Testis (tissue), 2 donors: ENCODE measurements around the gene SOX14.

Source experiments
- POLR2A ChIP-seq: fragments of 450-650 bp; IDR thresholded peaks from one replicate; pipeline ENCODE4 v1.6.1; 2017; ENCODE audit warnings: antibody characterized with exemption, mild to moderate bottlenecking, moderate library complexity
- TF ChIP-seq, protein P1 (sequence below), 3 experiments: fragments of 450-650 bp in 2 of 3; fragments of 200-600 bp in 1 of 3; sonication (generic) in 1 of 3; IDR thresholded peaks; one replicate each; pipeline ENCODE4 v1.5.1; 2016 to 2019; ENCODE audit warnings: antibody characterized with exemption in 3 of 3, mild to moderate bottlenecking in 2 of 3, moderate library complexity in 1 of 3

DNA sequence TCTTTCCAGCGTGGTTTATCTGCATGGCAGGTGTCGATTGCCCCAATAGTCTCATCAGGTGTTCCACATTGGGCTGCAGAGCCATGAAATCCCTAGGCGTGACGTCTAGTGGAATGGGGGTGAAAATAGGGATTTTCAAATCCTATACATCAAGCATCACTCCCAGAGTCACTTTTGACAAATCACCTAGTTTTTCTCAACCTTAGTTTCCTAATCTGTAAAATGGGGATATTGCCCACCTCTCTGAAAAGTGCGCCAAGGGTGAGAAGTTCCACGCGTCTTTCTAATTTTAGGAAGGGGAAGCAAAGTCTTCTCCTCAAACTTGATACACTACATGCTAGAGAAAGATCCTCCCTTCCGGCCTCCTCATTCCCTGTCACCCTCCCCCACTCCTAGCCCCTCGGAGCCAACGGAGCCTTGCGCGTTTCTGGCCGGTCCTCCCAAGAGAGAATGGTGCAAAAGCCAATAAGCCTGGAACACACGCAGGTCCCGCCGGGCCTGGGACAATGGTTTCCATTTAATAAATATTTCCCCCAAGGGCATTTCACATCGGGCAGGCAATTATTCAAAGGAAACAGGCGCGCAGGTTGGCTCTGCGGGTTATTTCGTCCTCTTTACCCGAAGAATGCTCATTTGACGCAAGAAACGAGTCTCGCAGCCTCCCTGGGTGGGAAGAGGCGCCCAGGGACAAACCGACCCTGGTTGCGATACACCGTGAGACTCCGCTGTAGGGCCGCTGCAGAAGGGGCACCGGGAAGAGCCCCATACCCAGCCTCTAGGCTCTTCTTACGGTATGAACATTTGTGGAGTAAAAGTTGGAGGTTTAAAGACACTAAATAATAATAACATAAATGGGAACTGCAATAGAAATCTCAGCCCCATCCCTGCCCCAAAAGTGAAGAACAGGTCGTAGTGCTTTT lies 1.2 kb upstream of the SOX14 start:
- TF ChIP-seq POLR2A, result no peak
- TF ChIP-seq, protein P1, sequence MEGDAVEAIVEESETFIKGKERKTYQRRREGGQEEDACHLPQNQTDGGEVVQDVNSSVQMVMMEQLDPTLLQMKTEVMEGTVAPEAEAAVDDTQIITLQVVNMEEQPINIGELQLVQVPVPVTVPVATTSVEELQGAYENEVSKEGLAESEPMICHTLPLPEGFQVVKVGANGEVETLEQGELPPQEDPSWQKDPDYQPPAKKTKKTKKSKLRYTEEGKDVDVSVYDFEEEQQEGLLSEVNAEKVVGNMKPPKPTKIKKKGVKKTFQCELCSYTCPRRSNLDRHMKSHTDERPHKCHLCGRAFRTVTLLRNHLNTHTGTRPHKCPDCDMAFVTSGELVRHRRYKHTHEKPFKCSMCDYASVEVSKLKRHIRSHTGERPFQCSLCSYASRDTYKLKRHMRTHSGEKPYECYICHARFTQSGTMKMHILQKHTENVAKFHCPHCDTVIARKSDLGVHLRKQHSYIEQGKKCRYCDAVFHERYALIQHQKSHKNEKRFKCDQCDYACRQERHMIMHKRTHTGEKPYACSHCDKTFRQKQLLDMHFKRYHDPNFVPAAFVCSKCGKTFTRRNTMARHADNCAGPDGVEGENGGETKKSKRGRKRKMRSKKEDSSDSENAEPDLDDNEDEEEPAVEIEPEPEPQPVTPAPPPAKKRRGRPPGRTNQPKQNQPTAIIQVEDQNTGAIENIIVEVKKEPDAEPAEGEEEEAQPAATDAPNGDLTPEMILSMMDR (IDR thresholded peaks at IDR 0.05), result no peak
